Lower leg skin (tissue), 3 donors: ENCODE measurements around the gene GPR162.

Experiments used
- CTCF ChIP-seq, 3 donors: fragments of 450-650 bp; IDR thresholded peaks; one replicate each; pipeline ENCODE4 v1.5.1; 2016; ENCODE audit warnings: antibody characterized with exemption in 3 of 3, mild to moderate bottlenecking in 3 of 3, moderate library complexity in 2 of 3
- POLR2A ChIP-seq, 2 donors: fragments of 450-650 bp; IDR thresholded peaks; one replicate each; pipeline ENCODE4 v1.6.1; 2016 to 2017; ENCODE audit warnings: antibody characterized with exemption in 2 of 2, mild to moderate bottlenecking in 1 of 2, moderate library complexity in 1 of 2

- TF ChIP-seq CTCF (IDR thresholded peaks at IDR 0.05) (no peak), POLR2A (IDR thresholded peaks at IDR 0.05) (no peak)
Observed at GRCh38 chr12:6860116-6860515, 38.5 kb downstream of the GPR162 start.
